Neural cell (in vitro differentiated cells): ENCODE data around the gene RIN3. TPM values are rescaled to one million over a fixed set of nuclear protein-coding genes. Genes with fewer than 3 reads are reported as not detected.
A peak's percentile ranks its signal among the peaks of the same experiment; 100 is the strongest.

Experiments
- H2AFZ ChIP-seq: fragments of 200-600, 300-800 bp; sonication (generic), shearing (Covaris generic); 2 replicates; pipeline ENCODE4 v1.6.0; 2014; ENCODE audit warnings: low read depth, mild to moderate bottlenecking, antibody characterized with exemption, low read length, moderate library complexity
- H3F3A ChIP-seq: fragments of 200-600 bp; shearing (Covaris generic); 2 replicates; pipeline ENCODE4 v1.6.1; 2016; ENCODE audit warnings: mild to moderate bottlenecking, moderate library complexity, mixed read lengths, antibody characterized with exemption, low read length; ENCODE audit not compliant: insufficient read depth, poor library complexity, severe bottlenecking
- H3K27ac ChIP-seq: fragments of 200-600, 300-800 bp; sonication (generic), shearing (Covaris generic); 2 replicates; pipeline ENCODE4 v1.5.1; 2014; ENCODE audit warnings: mild to moderate bottlenecking, low read length, moderate library complexity
- H3K27me3 ChIP-seq: fragments of 300-800, 200-600 bp; sonication (generic), shearing (Covaris generic); 2 replicates; pipeline ENCODE4 v1.6.0; 2014; ENCODE audit warnings: mild to moderate bottlenecking, low read depth, low read length, moderate library complexity; ENCODE audit not compliant: insufficient read depth
- H3K36me3 ChIP-seq: fragments of 300-800, 200-600 bp; sonication (generic), shearing (Covaris generic); 2 replicates; pipeline ENCODE4 v1.5.1; 2014; ENCODE audit warnings: mild to moderate bottlenecking, antibody characterized with exemption, low read length, moderate library complexity; ENCODE audit not compliant: insufficient read depth
- H3K4me2 ChIP-seq: fragments of 300-800, 200-600 bp; sonication (generic), shearing (Covaris generic); 2 replicates; pipeline ENCODE4 v1.6.0; 2014; ENCODE audit warnings: mild to moderate bottlenecking, low read length
- H3K4me3 ChIP-seq: fragments of 300-800, 200-600 bp; sonication (generic), shearing (Covaris generic); 2 replicates; pipeline ENCODE4 v1.5.1; 2014; ENCODE audit warnings: mild to moderate bottlenecking, low read length, moderate library complexity
- H3K79me2 ChIP-seq: fragments of 200-600 bp; shearing (Covaris generic); replicated peaks from 2 replicates; pipeline ENCODE4 v1.6.0; 2014; ENCODE audit warnings: mild to moderate bottlenecking, low read length, moderate library complexity; ENCODE audit not compliant: insufficient read depth
- H3K9ac ChIP-seq: fragments of 300-800, 200-600 bp; sonication (generic), shearing (Covaris generic); 2 replicates; pipeline ENCODE4 v1.6.1; 2016; ENCODE audit warnings: mild to moderate bottlenecking, low read length, mixed read lengths
- H3K9me2 ChIP-seq: fragments of 200-600 bp; shearing (Covaris generic); 2 replicates; pipeline ENCODE4 v1.6.1; 2016; ENCODE audit warnings: mild to moderate bottlenecking, low read length, mixed read lengths; ENCODE audit not compliant: insufficient read depth
- H3K9me3 ChIP-seq: fragments of 200-600, 300-800 bp; sonication (generic), shearing (Covaris generic); 2 replicates; pipeline ENCODE4 v1.6.1; 2016; ENCODE audit warnings: mild to moderate bottlenecking, mixed run types, low read length, moderate library complexity, mixed read lengths
- H4K20me1 ChIP-seq: fragments of 200-600 bp; shearing (Covaris generic); 2 replicates; pipeline ENCODE4 v1.6.1; 2016; ENCODE audit warnings: mild to moderate bottlenecking, mixed run types; ENCODE audit not compliant: insufficient read depth
- CTCF ChIP-seq: fragments of 450-650 bp; IDR thresholded peaks from 2 replicates; pipeline ENCODE4 v1.5.1; 2014; ENCODE audit warnings: antibody characterized with exemption, mild to moderate bottlenecking, moderate library complexity; ENCODE audit not compliant: poor library complexity, severe bottlenecking
- EZH2 ChIP-seq: fragments of 200-600, 300-800 bp; shearing (Covaris generic), sonication (generic); IDR thresholded peaks from 2 replicates; pipeline ENCODE4 v1.6.1; 2014; ENCODE audit warnings: antibody characterized with exemption, low read length, borderline replicate concordance, mild to moderate bottlenecking; ENCODE audit not compliant: insufficient read depth, poor library complexity, severe bottlenecking
- MXI1 ChIP-seq: fragments of 450-650 bp; conservative IDR thresholded peaks from 2 replicates; pipeline ENCODE4 v1.6.1; 2014; ENCODE audit warnings: antibody characterized with exemption, mild to moderate bottlenecking; ENCODE audit not compliant: poor library complexity, severe bottlenecking
- POLR2AphosphoS5 ChIP-seq: IDR thresholded peaks from 2 replicates; pipeline ENCODE4 v1.6.1; 2012
- RAD21 ChIP-seq: fragments of 450-650 bp; conservative IDR thresholded peaks from 2 replicates; pipeline ENCODE4 v1.6.1; 2014; ENCODE audit warnings: antibody characterized with exemption, mild to moderate bottlenecking, moderate library complexity
- SMC3 ChIP-seq: fragments of 450-650 bp; conservative IDR thresholded peaks from 2 replicates; pipeline ENCODE4 v1.6.1; 2014; ENCODE audit warnings: antibody characterized with exemption, mild to moderate bottlenecking, moderate library complexity; ENCODE audit not compliant: poor library complexity
- polyA plus RNA-seq: library from polyadenylated mRNA; depleted of rRNA; stranded (reverse); fragments of >200 nt; gene quantifications from 2 replicates; pipeline ENCODE4 v1.2.3, GENCODE V29; 2014
- TF ChIP-seq, protein P1 (sequence below): IDR thresholded peaks from 2 replicates; pipeline ENCODE4 v1.6.1; 2012; ENCODE audit warnings: borderline replicate concordance

Gene RIN3
- polyA plus RNA-seq, 1 donor from 2014 or later = not detected

GRCh38 chr14:92686411-92686899 lies 172.9 kb downstream of the RIN3 start:
- Histone ChIP-seq H3K27ac (no peak overlapping the region), H3F3A (no peaks in the 10 kb centered on the region), H3K9ac (no peak overlapping the region), H3K9me2 (no peaks in the 10 kb centered on the region), H3K4me2 (no peak overlapping the region), H3K9me3 (no peaks in the 10 kb centered on the region), H4K20me1 (no peaks in the 10 kb centered on the region), H3K79me2 (no peaks in the 10 kb centered on the region), H2AFZ (no peak overlapping the region), H3K36me3 (no peaks in the 10 kb centered on the region), H3K4me3 (peak overlapping the region; percentile 70), H3K27me3 (peaks cover 25% of the 10 kb centered on the region)
- TF ChIP-seq, protein P1, sequence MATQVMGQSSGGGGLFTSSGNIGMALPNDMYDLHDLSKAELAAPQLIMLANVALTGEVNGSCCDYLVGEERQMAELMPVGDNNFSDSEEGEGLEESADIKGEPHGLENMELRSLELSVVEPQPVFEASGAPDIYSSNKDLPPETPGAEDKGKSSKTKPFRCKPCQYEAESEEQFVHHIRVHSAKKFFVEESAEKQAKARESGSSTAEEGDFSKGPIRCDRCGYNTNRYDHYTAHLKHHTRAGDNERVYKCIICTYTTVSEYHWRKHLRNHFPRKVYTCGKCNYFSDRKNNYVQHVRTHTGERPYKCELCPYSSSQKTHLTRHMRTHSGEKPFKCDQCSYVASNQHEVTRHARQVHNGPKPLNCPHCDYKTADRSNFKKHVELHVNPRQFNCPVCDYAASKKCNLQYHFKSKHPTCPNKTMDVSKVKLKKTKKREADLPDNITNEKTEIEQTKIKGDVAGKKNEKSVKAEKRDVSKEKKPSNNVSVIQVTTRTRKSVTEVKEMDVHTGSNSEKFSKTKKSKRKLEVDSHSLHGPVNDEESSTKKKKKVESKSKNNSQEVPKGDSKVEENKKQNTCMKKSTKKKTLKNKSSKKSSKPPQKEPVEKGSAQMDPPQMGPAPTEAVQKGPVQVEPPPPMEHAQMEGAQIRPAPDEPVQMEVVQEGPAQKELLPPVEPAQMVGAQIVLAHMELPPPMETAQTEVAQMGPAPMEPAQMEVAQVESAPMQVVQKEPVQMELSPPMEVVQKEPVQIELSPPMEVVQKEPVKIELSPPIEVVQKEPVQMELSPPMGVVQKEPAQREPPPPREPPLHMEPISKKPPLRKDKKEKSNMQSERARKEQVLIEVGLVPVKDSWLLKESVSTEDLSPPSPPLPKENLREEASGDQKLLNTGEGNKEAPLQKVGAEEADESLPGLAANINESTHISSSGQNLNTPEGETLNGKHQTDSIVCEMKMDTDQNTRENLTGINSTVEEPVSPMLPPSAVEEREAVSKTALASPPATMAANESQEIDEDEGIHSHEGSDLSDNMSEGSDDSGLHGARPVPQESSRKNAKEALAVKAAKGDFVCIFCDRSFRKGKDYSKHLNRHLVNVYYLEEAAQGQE = no peak
- no peak for TF ChIP-seq RAD21
- no peak for TF ChIP-seq POLR2AphosphoS5

DNA sequence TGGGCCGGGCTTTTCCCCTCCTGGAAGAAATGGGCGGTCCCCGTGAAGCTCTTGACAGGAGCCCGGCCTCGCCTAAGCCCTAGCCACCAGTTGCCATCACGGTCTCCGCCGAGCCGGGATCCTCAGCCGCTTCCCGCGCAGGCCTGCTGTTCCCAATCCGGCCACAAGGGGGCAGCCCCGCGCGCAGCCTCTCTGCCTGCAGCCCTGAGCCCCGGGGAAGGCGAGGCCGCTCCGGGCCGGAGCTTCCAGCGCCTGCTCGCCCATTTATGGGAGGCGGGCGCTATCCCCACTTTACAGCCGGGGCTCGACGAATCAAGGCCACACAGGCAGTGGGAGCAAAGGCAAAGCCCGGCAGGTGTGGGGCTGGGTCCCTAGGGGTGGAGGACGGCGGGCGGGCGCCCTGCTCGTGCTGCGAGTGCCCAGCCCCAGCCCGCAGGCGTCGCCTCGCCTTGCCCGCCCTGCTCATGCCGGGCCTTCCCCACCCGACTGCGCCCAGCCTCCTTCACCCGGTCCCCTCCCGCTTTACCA lies 173.4 kb downstream of the RIN3 start:
- peak overlapping the region; percentile 70 for H3K4me3 ChIP-seq
- H3K9me3 ChIP-seq = no peaks in the 10 kb centered on the region
- H3K9me2 ChIP-seq = no peaks in the 10 kb centered on the region
- peak; percentile 86 for TF ChIP-seq RAD21
- no peak for TF ChIP-seq MXI1
- peak; percentile 94 for TF ChIP-seq SMC3
- TF ChIP-seq, protein P1 = no peak
- peak; percentile 97 for TF ChIP-seq CTCF
- no peak for TF ChIP-seq POLR2AphosphoS5
- TF ChIP-seq EZH2 = no peak
- H3K79me2 ChIP-seq = no peaks in the 10 kb centered on the region
- peak overlapping the region; percentile 39 for H3K9ac ChIP-seq
- H3K27me3 ChIP-seq = peaks cover 25% of the 10 kb centered on the region
- H2AFZ ChIP-seq = peak overlapping the region; percentile 27
- H3K27ac ChIP-seq = no peak overlapping the region
- H3K4me2 ChIP-seq = peak overlapping the region; percentile 59
- H4K20me1 ChIP-seq = no peaks in the 10 kb centered on the region
- no peaks in the 10 kb centered on the region for H3F3A ChIP-seq
- no peaks in the 10 kb centered on the region for H3K36me3 ChIP-seq
